ENCODE measurements around the gene TUBG1. TPM values are rescaled to one million over a fixed set of nuclear protein-coding genes. Genes with fewer than 3 reads are reported as not detected.

Gene TUBG1
- 270 TPM for polyA plus RNA-seq (2012; ENCODE audit: insufficient read length, low read depth)

- TF ChIP-seq SIN3A (IDR thresholded peaks at IDR 0.05; ENCODE audit: borderline replicate concordance, insufficient read depth, low read length) (no peak), TAF1 (IDR thresholded peaks at IDR 0.05; ENCODE audit: borderline replicate concordance, insufficient read depth, low read length) (peak; percentile 83; the same call in 1 of the 2 replicates), POLR2AphosphoS5 (IDR thresholded peaks at IDR 0.05; ENCODE audit: low read depth, low read length) (peak; percentile 94), FOXP2 (optimal IDR thresholded peaks at IDR 0.05; ENCODE audit: borderline replicate concordance, extremely low read depth, extremely low read length, insufficient read depth) (peak; percentile 84), REST (IDR thresholded peaks at IDR 0.05; ENCODE audit: insufficient read depth in 1 of 2, low read depth in 2 of 2, low read length in 2 of 2) (peak in 1 of 2 experiments; percentile 16; a peak in 2 of 4 replicates)
Observed at GRCh38 chr17:42609182-42609813, at the start of gene TUBG1, which contains the start of gene RETREG3. TUBG1 (plus strand) TSS chr17:42609683; CDS start chr17:42609738, 55 bp downstream. RETREG3 (minus strand) TSS chr17:42609374; CDS start chr17:42609324, 50 bp downstream.

GRCh38 chr17:42560246-42560645, 49.2 kb upstream of the TUBG1 start:
- TF ChIP-seq REST (IDR thresholded peaks at IDR 0.05; ENCODE audit: insufficient read depth in 1 of 2, low read depth in 2 of 2, low read length in 2 of 2), result no peak
- TF ChIP-seq SIN3A (IDR thresholded peaks at IDR 0.05; ENCODE audit: borderline replicate concordance, insufficient read depth, low read length), result no peak
- no peak for TF ChIP-seq POLR2AphosphoS5 (IDR thresholded peaks at IDR 0.05; ENCODE audit: low read depth, low read length)
- no peak for TF ChIP-seq TAF1 (IDR thresholded peaks at IDR 0.05; ENCODE audit: borderline replicate concordance, insufficient read depth, low read length)
- TF ChIP-seq FOXP2 (optimal IDR thresholded peaks at IDR 0.05; ENCODE audit: borderline replicate concordance, extremely low read depth, extremely low read length, insufficient read depth), result no peak

GRCh38 chr17:42561897-42562387, 47.5 kb upstream of the TUBG1 start, which contains the start of gene COASY:
COASY (plus strand) TSS chr17:42562148; CDS start chr17:42562623, 475 bp downstream.
- peak; percentile 23 for TF ChIP-seq FOXP2 (optimal IDR thresholded peaks at IDR 0.05; ENCODE audit: borderline replicate concordance, extremely low read depth, extremely low read length, insufficient read depth)
- peak; percentile 30 to 58; a peak in 1 of 4 replicates for TF ChIP-seq REST (IDR thresholded peaks at IDR 0.05; ENCODE audit: insufficient read depth in 1 of 2, low read depth in 2 of 2, low read length in 2 of 2)
- peak; percentile 79 for TF ChIP-seq TAF1 (IDR thresholded peaks at IDR 0.05; ENCODE audit: borderline replicate concordance, insufficient read depth, low read length)
- TF ChIP-seq POLR2AphosphoS5 (IDR thresholded peaks at IDR 0.05; ENCODE audit: low read depth, low read length), result peak; percentile 85
- peak; percentile 99; the same call in 1 of the 2 replicates for TF ChIP-seq SIN3A (IDR thresholded peaks at IDR 0.05; ENCODE audit: borderline replicate concordance, insufficient read depth, low read length)

GRCh38 chr17:42562388-42563142, 46.9 kb upstream of the TUBG1 start:
- TF ChIP-seq POLR2AphosphoS5 (IDR thresholded peaks at IDR 0.05; ENCODE audit: low read depth, low read length) (no peak), TAF1 (IDR thresholded peaks at IDR 0.05; ENCODE audit: borderline replicate concordance, insufficient read depth, low read length) (no peak), REST (IDR thresholded peaks at IDR 0.05; ENCODE audit: insufficient read depth in 1 of 2, low read depth in 2 of 2, low read length in 2 of 2) (no peak), SIN3A (IDR thresholded peaks at IDR 0.05; ENCODE audit: borderline replicate concordance, insufficient read depth, low read length) (no peak), FOXP2 (optimal IDR thresholded peaks at IDR 0.05; ENCODE audit: borderline replicate concordance, extremely low read depth, extremely low read length, insufficient read depth) (no peak)

All from PFSK-1 (cell line).